Astrocyte of the cerebellum (primary cell): Measurements from ENCODE around the gene LMF1.

Experiments
- DNase-seq: peaks from one replicate; pipeline ENCODE4 v3.0.0-alpha.2; 2011; ENCODE audit warnings: low read depth
- H3K4me3 ChIP-seq: 2 replicates; pipeline ENCODE4 v1.5.1; 2011; ENCODE audit warnings: mild to moderate bottlenecking, low read depth, low read length, moderate library complexity
- in situ Hi-C: cut with HindIII; loops from 2 replicates; pipeline ENCODE4 v1.10.0; 2017; ENCODE audit warnings: low sequenced_read_pairs
- TF ChIP-seq, protein P1 (sequence below): IDR thresholded peaks from 2 replicates; pipeline ENCODE4 v1.5.1; 2012; ENCODE audit warnings: low read length, low read depth, moderate library complexity, mild to moderate bottlenecking; ENCODE audit errors: missing control alignments

LMF1 gene

DNA sequence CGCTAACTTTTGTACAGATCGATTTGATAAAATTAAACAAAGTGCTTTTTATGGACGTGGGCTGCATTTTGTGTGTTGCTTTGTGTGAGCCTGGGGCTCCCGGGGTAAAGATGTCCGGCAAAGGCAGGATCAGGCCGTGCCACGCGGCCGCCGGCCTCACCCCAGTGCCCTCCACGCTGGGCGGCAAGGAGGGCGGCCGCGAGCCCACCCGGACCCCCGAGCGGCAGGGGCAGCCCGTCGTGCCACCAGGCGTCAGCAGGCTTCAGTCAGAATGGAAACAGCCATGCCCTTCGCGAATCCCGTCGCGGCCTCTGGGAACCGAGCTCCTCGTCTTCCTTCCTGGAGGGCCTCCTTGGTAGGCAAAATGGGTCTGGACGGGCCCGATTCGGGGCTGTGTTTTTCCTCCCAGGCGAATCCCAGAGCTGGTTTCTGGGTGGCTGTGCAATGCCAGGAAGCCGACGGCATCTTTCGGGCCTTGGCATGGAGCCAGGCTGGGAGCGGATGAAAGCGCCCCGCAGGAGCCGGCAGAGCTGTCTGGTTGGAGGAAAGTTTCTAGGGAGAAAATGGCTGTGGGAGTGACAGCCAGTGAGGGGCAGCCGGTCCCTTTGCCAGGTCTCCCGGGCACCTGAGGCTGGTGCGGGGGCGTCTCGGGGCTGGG, 16.3 kb upstream of the LMF1 start:
- DNase-seq: no peak
- H3K4me3 ChIP-seq: no peak overlapping the region

DNA sequence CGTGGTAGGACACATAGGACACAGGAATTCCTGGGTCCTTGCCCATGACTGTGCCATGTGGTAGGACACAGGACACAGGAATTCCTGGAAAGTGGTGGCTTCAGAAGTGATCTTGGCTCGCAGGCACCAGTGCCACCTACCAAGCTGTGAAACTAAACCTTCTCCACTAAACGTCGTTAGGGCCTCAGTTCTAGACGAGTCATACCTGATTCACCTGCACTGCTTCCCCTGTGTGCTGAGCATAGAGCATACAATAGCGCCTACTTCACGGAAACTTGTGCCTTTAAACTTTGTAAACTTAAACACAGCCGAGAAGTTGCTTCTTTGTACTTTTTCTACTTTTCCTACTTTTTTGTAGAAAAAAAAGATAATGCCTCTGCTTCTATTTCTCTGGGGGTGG, 15.6 kb upstream of the LMF1 start:
- in situ Hi-C loops: loop anchor here (5.0 kb wide), 4 partner anchors 49 to 154 kb away; no protein-coding TSS in a partner anchor

More for the DNA sequence above, 16.3 kb upstream of the LMF1 start:
- TF ChIP-seq, protein P1, sequence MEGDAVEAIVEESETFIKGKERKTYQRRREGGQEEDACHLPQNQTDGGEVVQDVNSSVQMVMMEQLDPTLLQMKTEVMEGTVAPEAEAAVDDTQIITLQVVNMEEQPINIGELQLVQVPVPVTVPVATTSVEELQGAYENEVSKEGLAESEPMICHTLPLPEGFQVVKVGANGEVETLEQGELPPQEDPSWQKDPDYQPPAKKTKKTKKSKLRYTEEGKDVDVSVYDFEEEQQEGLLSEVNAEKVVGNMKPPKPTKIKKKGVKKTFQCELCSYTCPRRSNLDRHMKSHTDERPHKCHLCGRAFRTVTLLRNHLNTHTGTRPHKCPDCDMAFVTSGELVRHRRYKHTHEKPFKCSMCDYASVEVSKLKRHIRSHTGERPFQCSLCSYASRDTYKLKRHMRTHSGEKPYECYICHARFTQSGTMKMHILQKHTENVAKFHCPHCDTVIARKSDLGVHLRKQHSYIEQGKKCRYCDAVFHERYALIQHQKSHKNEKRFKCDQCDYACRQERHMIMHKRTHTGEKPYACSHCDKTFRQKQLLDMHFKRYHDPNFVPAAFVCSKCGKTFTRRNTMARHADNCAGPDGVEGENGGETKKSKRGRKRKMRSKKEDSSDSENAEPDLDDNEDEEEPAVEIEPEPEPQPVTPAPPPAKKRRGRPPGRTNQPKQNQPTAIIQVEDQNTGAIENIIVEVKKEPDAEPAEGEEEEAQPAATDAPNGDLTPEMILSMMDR: no peak
- in situ Hi-C loops: loop anchor here (5.0 kb wide), 4 partner anchors 50 to 155 kb away; no protein-coding TSS in a partner anchor

DNA sequence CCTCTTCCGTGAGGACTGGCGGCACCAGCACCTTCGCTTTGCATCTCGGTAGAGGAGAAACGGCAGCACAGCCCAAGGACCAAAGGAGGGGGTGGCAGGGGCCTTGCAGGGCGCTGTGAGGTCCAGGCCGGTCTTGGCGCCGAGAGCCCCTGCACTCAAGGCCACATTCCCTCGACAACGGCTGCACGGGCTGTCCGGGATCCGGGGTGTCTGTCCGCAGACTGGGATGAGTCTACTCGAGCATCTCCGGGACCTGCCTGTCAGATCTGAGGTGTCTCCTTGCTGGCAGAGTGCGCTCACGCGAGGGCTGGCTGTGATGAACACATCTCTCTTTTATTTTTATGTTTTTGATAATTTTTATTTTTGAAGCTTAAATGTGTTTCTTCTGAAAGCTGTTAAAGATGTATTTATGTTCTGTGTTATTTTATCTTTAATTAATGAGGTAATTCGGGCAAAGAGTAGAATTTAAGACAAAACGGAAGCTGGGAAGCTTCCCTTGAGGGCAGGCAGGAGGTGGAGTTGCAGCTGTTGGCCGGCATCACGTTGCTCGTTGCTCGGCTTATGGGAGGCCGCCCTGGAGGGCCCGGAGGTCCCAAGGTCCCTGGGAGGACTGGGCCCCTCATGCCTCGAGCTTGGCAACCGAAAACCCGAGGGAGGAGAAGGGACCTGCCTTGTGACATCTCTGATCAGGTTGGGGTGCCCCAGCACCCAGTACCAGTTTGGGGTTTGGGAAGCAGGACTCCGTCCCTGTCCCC, 15.0 kb upstream of the LMF1 start:
- in situ Hi-C loops: loop anchor here (5.0 kb wide), 4 partner anchors 49 to 154 kb away; no protein-coding TSS in a partner anchor
- no peak for DNase-seq
- H3K4me3 ChIP-seq: no peak overlapping the region
- TF ChIP-seq, protein P1: no peak

More for the DNA sequence above, 15.6 kb upstream of the LMF1 start:
- H3K4me3 ChIP-seq: no peak overlapping the region
- TF ChIP-seq, protein P1: no peak
- no peak for DNase-seq

DNA sequence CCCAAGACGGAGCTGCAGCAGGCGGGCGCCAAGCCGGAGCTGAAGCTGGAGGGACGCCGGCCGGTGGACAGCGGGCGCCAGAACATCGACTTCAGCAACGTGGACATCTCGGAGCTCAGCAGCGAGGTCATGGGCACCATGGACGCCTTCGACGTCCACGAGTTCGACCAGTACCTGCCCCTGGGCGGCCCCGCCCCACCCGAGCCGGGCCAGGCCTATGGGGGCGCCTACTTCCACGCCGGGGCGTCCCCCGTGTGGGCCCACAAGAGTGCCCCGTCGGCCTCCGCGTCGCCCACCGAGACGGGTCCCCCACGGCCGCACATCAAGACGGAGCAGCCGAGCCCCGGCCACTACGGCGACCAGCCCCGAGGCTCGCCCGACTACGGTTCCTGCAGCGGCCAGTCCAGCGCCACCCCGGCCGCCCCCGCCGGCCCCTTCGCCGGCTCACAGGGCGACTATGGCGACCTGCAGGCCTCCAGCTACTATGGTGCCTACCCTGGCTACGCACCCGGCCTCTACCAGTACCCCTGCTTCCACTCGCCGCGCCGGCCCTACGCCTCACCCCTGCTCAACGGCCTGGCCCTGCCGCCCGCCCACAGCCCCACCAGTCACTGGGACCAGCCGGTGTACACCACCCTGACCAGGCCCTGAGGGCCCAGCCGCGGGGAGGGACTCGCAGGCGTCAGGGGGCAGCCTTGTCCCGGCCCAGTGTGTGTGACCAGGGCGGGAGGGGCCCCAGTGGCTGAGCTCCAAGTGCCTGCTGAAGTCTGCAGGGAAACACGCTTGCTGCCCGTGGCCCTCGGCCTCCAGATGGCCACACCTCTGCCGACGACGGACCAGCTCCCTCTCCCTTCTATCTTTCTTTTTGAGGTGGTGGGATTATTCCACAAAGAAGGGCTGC, 14.2 kb upstream of the LMF1 start:
- H3K4me3 ChIP-seq: no peak overlapping the region
- TF ChIP-seq, protein P1: no peak
- in situ Hi-C loops: loop anchor here (5.0 kb wide), 4 partner anchors 48 to 153 kb away; no protein-coding TSS in a partner anchor
- DNase-seq: no peak

DNA sequence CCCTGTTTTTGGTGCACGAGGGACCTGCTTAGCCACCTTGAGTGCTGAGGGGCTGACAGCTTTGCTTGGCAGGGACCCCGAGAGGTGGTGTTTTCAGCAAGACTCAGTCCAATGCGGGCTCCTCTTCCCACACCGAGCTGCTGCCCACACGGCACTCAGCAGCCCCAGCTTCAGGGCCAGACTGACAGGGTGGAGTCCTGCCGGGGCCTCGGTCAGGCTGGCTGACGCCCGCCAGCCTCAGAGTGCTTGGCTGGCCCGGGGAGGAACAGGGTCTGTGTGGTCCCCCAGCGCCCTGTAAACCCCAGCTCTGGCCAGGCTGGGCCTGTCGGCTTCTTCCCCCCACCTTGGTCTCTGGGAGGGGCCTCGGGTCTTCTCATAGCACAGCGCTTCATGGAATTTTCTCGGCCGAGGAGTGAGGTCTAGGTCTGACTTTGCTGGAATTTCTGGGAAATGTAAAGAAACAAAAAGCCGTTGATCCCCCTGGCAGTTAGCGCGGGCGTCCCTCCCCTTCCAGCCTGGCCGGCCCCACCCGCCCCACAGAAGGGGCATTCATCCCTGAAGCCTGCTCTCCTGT, 13.4 kb upstream of the LMF1 start:
- H3K4me3 ChIP-seq: no peak overlapping the region
- DNase-seq: no peak
- in situ Hi-C loops: no loop called here
- TF ChIP-seq, protein P1: no peak
